Measurements from ENCODE around the gene GANC. TPM values are rescaled to one million over a fixed set of nuclear protein-coding genes. Genes with fewer than 3 reads are reported as not detected.
"Not testable (repeated sequence)": the region's sequence is repeated elsewhere in the genome, so short reads cannot be mapped to it uniquely, and the experiment has no call there.

The GANC gene
- total RNA-seq, 2 donors from 2014 or later = 6.6 to 12.7 TPM

GRCh38 chr15:42284551-42284950 is 11.6 kb downstream of the GANC start:
- peaks cover 30% of the 10 kb centered on the region for H3K36me3 ChIP-seq
- DNase-seq (ENCODE audit: low spot score) = no peak
- no peaks in the 10 kb centered on the region for H3K9me3 ChIP-seq
- H3K27ac ChIP-seq = no peak overlapping the region
- H3K4me3 ChIP-seq = no peak overlapping the region
- no peaks in the 10 kb centered on the region for H3K27me3 ChIP-seq
- no peaks in the 10 kb centered on the region for H3K4me1 ChIP-seq
- TF ChIP-seq CTCF (IDR thresholded peaks at IDR 0.05) = no peak

GRCh38 chr15:42285034-42285433 is 12.0 kb downstream of the GANC start:
- peaks cover 30% of the 10 kb centered on the region for H3K36me3 ChIP-seq
- DNase-seq (ENCODE audit: low spot score) = no peak
- H3K27me3 ChIP-seq = no peaks in the 10 kb centered on the region
- TF ChIP-seq CTCF (IDR thresholded peaks at IDR 0.05) = no peak
- H3K27ac ChIP-seq = no peak overlapping the region
- H3K4me3 ChIP-seq = no peak overlapping the region
- H3K4me1 ChIP-seq = no peaks in the 10 kb centered on the region
- H3K9me3 ChIP-seq = no peaks in the 10 kb centered on the region

GRCh38 chr15:42286445-42287029 is 13.5 kb downstream of the GANC start:
- Histone ChIP-seq H3K4me3 (no peak overlapping the region), H3K9me3 (no peaks in the 10 kb centered on the region), H3K4me1 (no peaks in the 10 kb centered on the region), H3K36me3 (peaks cover 21% of the 10 kb centered on the region), H3K27me3 (no peaks in the 10 kb centered on the region), H3K27ac (no peak overlapping the region)
- no peak for DNase-seq (ENCODE audit: low spot score)
- no peak for TF ChIP-seq CTCF (IDR thresholded peaks at IDR 0.05)

- no peak overlapping the region for H3K27ac ChIP-seq
- peaks cover 23% of the 10 kb centered on the region for H3K36me3 ChIP-seq
- no peak for TF ChIP-seq CTCF (IDR thresholded peaks at IDR 0.05)
Measured at GRCh38 chr15:42287931-42288330, 14.9 kb downstream of the GANC start.

GRCh38 chr15:42289166-42289565 is 16.2 kb downstream of the GANC start:
- Histone ChIP-seq H3K4me1 (no peaks in the 10 kb centered on the region), H3K9me3 (no peaks in the 10 kb centered on the region), H3K27me3 (no peaks in the 10 kb centered on the region), H3K4me3 (no peak overlapping the region), H3K36me3 (peaks cover 16% of the 10 kb centered on the region), H3K27ac (no peak overlapping the region)
- no peak for TF ChIP-seq CTCF (IDR thresholded peaks at IDR 0.05)
- DNase-seq (ENCODE audit: low spot score) = no peak

More at GRCh38 chr15:42287931-42288330, 14.9 kb downstream of the GANC start:
- Histone ChIP-seq H3K4me3 (no peak overlapping the region), H3K9me3 (no peaks in the 10 kb centered on the region), H3K4me1 (no peaks in the 10 kb centered on the region), H3K27me3 (no peaks in the 10 kb centered on the region)
- no peak for DNase-seq (ENCODE audit: low spot score)

GRCh38 chr15:42301004-42301403 is 28.0 kb downstream of the GANC start:
- H3K4me3 ChIP-seq; H3K36me3 ChIP-seq; H3K9me3 ChIP-seq; H3K4me1 ChIP-seq; DNase-seq (ENCODE audit: low spot score); H3K27ac ChIP-seq; H3K27me3 ChIP-seq: not testable (repeated sequence)

Measured in right atrium auricular region (tissue), 2 donors.